Stimulated activated CD8-positive, alpha-beta memory T cell treated with anti-CD3 and anti-CD28 coated beads, Interleukin-2, amount 100 ng/mL, for 48 hours (primary cell): ENCODE results near the gene AP5Z1.
A peak's percentile ranks its signal among the peaks of the same experiment; 100 is the strongest.

Experiments used
- DNase-seq, 2 donors: peaks; one replicate each; pipeline ENCODE4 v3.0.0-alpha.2; 2020; ENCODE audit warnings: low read depth in 2 of 2

Gene AP5Z1

GRCh38 chr7:4775250-4775847 is at the start of gene AP5Z1:
Gene AP5Z1 (plus strand): TSS chr7:4775623. CDS start chr7:4775716, 93 bp downstream.
- peak; percentile 92 to 95 for DNase-seq

- no peak for DNase-seq
Observed at GRCh38 chr7:4725850-4726450, 49.5 kb upstream of the AP5Z1 start.

GRCh38 chr7:4726566-4726965 is 48.9 kb upstream of the AP5Z1 start:
- DNase-seq = no peak

- no peak for DNase-seq
Observed at GRCh38 chr7:4727914-4728705, 47.3 kb upstream of the AP5Z1 start.

GRCh38 chr7:4729266-4729665 is 46.2 kb upstream of the AP5Z1 start:
- DNase-seq = no peak

- DNase-seq = no peak
Observed at GRCh38 chr7:4730276-4730675, 45.1 kb upstream of the AP5Z1 start.

GRCh38 chr7:4730971-4731370 is 44.5 kb upstream of the AP5Z1 start:
- no peak for DNase-seq

- DNase-seq = no peak
Observed at GRCh38 chr7:4731803-4732202, 43.6 kb upstream of the AP5Z1 start.

GRCh38 chr7:4733936-4734528 is 41.4 kb upstream of the AP5Z1 start:
- DNase-seq = no peak

- DNase-seq = no peak
Observed at GRCh38 chr7:4734587-4735345, 40.7 kb upstream of the AP5Z1 start.

GRCh38 chr7:4737300-4737699 is 38.1 kb upstream of the AP5Z1 start:
- DNase-seq = no peak

GRCh38 chr7:4738711-4739527 is 36.5 kb upstream of the AP5Z1 start:
- no peak for DNase-seq

GRCh38 chr7:4739528-4739992 is 35.9 kb upstream of the AP5Z1 start:
- DNase-seq = no peak

- no peak for DNase-seq
Observed at GRCh38 chr7:4740796-4741195, 34.6 kb upstream of the AP5Z1 start.

- DNase-seq = no peak
Observed at GRCh38 chr7:4742051-4742573, 33.3 kb upstream of the AP5Z1 start.

GRCh38 chr7:4742852-4743251 is 32.6 kb upstream of the AP5Z1 start:
- DNase-seq = no peak

- DNase-seq = peak; percentile 65 to 66
Observed at GRCh38 chr7:4744391-4745264, 30.8 kb upstream of the AP5Z1 start.

GRCh38 chr7:4745265-4745919 is 30.0 kb upstream of the AP5Z1 start:
- DNase-seq = no peak
